H1 (cell line): ENCODE measurements around the gene NXN. TPM values are rescaled to one million over a fixed set of nuclear protein-coding genes. Genes with fewer than 3 reads are reported as not detected.

Source experiments
- CHD2 ChIP-seq: IDR thresholded peaks from 2 replicates; pipeline ENCODE4 v1.6.1; 2012; ENCODE audit warnings: low read length, improper control_type of control experiment
- NANOG ChIP-seq: IDR thresholded peaks from 2 replicates; pipeline ENCODE4 v1.6.1; 2011; ENCODE audit warnings: low read length, low read depth, mild to moderate bottlenecking, inconsistent platforms; ENCODE audit not compliant: insufficient read depth, poor library complexity, severe bottlenecking
- polyA plus RNA-seq, 7 experiments: library from polyadenylated mRNA; depleted of rRNA in 3 of 7; stranded (reverse) in 5 of 7; unstranded in 2 of 7; fragments of >200 nt in 5 of 7; fragments of 200-250 nt in 2 of 7; gene quantifications; 1 replicate in 5 of 7; 2 replicates in 1 of 7; 4 replicates in 1 of 7; pipeline versions ENCODE4 v1.2.1 to v1.2.3, GENCODE V29; 2011 to 2013; ENCODE audit warnings: missing spikeins in 2 of 7, mixed read lengths in 2 of 7
- total RNA-seq: library from RNA; stranded (reverse); fragmentation: NEBNext Ultra II Directional; extraction: Animal tissue kit (Norgen Biotek cat#: 25700); gene quantifications from 2 replicates; pipeline ENCODE4 v1.2.1, GENCODE V29; 2021

The NXN gene
- total and polyA plus RNA-seq, 2 of the 8 experiments (the other 6 are each of a cell fraction or from before 2014, with no cell fraction given) = 94.1 to 107 TPM

DNA sequence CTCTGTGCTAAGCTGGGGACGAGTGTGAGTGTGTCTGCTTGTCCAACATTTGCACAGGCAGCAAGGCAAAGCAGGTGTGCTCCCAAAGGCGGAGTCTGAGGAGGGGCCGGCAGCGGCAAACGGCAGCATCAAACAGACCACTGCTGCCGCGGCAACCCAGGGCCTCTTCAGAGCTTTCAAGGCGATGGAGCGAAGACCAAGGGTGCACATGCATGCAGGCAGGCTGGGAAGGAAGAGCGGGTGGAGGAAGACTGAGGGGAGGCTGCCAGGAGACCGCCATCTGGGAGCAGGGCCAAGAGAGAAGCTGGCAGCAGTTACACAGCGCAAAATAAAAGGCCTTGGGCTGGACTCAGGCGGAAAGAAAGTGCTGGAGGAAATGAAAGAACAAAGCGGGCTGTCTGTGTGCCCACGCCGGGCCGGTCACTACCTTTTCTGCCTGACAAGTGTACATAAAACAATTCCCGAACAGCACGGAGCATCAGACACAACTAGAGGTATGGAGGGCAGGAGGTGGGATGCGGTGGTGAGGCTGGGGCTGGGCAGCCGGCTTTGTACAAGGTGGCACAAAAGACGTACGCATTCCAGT lies 25.9 kb upstream of the NXN start (continued):
- TF ChIP-seq CHD2 (no peak), NANOG (no peak)
- TF ChIP-seq, all 59 proteins: peak for 0
